ENCODE data around the gene PODN.

PODN gene

GRCh38 chr1:53133261-53134041, 71.4 kb downstream of the PODN start:
- no peak overlapping the region for H3K9ac ChIP-seq (ENCODE audit: low read depth, low read length)

GRCh38 chr1:53134042-53134485, 72.1 kb downstream of the PODN start:
- H3K27me3 ChIP-seq (ENCODE audit: insufficient read depth, low read length): no peaks in the 10 kb centered on the region
- H3K27ac ChIP-seq (ENCODE audit: low read length): no peak overlapping the region
- H3K9ac ChIP-seq (ENCODE audit: low read depth, low read length): no peak overlapping the region
- H3K9me3 ChIP-seq (ENCODE audit: insufficient read depth, low read depth, low read length): peaks cover 11% of the 10 kb centered on the region
- H3K4me1 ChIP-seq (ENCODE audit: insufficient read depth, low read length): no peaks in the 10 kb centered on the region
- H3K4me3 ChIP-seq (ENCODE audit: low read length): no peak overlapping the region
- H3K36me3 ChIP-seq (ENCODE audit: insufficient read depth, low read depth, low read length): no peaks in the 10 kb centered on the region

More at GRCh38 chr1:53133261-53134041, 71.4 kb downstream of the PODN start:
- no peaks in the 10 kb centered on the region for H3K27me3 ChIP-seq (ENCODE audit: insufficient read depth, low read length)
- no peaks in the 10 kb centered on the region for H3K36me3 ChIP-seq (ENCODE audit: insufficient read depth, low read depth, low read length)
- H3K27ac ChIP-seq (ENCODE audit: low read length): no peak overlapping the region
- H3K4me3 ChIP-seq (ENCODE audit: low read length): no peak overlapping the region
- no peaks in the 10 kb centered on the region for H3K4me1 ChIP-seq (ENCODE audit: insufficient read depth, low read length)
- H3K9me3 ChIP-seq (ENCODE audit: insufficient read depth, low read depth, low read length): peaks cover 11% of the 10 kb centered on the region
